EL (cell line): ENCODE results near the gene SLC2A9.
"Not testable (repeated sequence)": the region's sequence is repeated elsewhere in the genome, so short reads cannot be mapped to it uniquely, and the experiment has no call there.

Experiments used
- DNase-seq: peaks from one replicate; pipeline ENCODE4 v3.0.0-alpha.2; 2016

SLC2A9 gene

GRCh38 chr4:9994246-9994847 lies 26.9 kb downstream of the SLC2A9 start:
- no peak for DNase-seq

GRCh38 chr4:9989918-9990635 lies 31.2 kb downstream of the SLC2A9 start:
- DNase-seq: no peak

DNA sequence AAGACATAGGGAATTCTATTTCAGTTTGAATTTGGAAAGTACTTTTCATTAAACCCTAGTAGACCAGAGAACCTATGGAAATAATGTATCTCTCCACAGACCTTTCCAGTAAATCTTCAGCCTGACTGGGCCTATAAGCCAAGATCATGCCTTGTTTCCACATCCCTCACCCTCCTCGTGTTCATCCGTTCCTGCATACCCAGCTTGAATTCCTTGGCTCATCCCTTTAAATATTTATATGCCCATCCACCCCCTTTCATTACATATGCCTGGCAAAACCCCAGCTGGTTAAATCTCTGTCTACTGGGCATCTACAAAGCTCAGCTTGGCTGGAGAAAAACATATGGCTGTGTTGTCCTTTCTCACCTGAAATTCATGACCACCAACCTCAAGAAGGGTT lies 32.4 kb downstream of the SLC2A9 start:
- no peak for DNase-seq

DNA sequence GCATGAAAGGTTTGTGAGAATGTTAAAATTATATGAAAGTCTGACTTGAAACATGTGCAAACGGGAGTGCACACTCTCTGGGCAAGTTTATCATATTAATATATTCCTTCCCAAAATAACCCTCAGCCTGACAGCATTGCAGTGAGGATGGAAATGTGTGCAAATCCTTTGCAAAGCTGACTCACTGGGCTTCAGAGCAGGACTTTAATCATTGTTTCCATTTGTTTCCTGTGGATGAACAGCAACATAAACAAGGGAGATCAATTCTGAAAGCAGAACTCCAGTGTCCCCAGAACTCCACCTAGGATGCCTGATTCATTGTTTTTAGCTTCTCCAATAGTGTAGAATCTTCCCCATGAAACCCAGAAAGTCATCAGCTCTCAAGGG lies 32.9 kb downstream of the SLC2A9 start:
- no peak for DNase-seq

DNA sequence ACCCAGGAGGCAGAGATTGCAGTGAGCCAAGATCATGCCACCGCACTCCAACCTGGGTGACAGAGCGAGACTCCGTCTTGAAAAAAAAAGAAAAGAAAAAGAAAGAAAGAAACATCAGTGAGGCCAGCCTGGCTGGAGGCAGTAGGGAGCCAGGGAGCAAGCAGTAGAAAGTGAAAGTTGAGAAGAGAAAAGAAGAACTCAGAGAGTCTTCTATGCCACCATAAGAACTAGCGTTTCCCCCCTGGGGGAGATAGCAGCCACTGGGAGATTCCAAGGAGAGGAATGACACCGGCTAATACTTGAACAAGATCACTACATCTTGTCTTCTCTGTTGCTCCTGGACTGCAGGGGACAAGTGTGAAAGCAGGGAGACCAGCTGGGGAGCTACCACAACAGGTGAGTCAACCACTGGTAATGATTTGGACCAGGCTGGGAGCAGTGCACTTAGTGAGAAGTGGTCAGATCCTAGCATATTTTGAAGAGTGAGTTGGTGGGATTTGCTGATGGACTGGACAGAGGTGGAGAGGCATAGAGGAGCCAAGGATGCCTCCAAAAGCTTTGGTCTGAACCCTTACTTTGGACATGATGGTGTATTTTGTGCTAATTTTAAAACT lies 33.4 kb downstream of the SLC2A9 start:
- no peak for DNase-seq

DNA sequence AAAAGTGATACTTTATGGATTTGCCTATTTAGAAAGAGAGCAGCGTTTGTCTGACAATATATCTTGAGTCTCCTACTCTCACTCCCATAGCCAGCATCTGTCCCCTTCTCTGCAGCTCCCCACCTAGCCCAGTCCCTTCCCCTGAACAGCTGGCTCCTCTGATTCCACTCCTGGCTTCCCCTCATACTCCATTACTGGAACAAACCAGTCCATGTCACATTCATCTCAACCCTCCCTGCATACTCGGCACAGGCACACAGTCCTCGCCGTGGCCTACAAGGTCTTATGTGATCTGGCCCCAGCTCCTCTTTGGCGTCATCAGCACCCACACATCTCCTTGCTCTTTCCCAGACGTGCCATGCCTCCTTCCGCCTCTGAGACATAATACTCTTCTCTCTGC lies 36.7 kb downstream of the SLC2A9 start:
- no peak for DNase-seq

DNA sequence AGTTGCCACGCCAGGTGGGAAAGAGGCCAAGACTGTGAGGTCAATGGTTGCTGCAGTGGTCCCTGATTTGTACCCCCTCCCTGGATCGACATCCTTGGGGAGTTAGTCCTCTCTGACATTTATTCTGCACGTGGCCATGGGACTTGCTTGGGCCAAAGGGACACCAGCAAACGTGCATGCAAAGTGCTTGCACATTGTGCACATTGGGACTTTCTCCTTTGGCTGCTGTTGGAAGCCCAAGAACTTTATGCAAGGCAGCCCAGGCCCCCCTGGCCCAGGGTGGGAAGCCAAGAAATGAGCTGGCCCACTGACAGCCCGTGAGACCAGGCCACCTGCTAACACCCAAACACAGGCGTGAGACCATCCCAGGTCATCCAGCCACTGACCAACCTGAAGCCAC lies 38.1 kb downstream of the SLC2A9 start:
- DNase-seq: no peak

DNA sequence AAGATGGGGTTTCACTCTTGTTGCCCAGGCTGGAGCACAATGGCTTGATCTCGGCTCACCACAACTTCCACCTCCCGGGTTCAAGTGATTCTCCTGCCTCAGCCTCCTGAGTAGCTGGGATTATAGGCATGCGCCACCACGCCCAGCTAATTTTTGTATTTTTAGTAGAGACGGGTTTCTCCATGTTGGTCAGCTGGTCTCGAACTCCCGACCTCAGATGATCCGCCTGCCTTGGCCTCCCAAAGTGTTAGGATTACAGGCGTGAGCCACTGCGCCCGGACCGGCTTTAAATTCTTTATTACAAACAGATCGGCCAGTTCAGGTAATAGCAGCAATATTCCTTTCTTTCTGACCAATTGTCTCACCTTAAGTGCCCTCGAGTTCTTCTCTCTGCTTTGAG lies 39.4 kb downstream of the SLC2A9 start:
- not testable (repeated sequence) for DNase-seq

DNA sequence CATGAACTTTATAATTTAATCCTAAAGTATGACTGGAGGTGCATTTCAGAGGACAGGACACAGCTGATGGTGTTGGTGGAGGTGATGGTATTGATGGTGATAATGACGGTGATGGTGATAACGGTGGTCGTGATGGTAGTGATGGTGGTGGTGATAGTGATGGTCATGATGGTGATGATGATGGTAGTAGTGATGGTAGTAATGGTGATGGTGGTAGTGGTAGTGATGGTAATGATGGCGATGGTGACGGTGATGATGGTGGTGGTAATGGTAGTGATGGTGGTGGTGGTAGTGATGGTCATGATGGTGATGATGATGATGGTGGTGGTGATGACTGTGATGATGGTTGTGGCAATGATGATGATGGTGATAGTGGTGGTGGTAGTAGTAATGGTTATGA lies 40.4 kb downstream of the SLC2A9 start:
- DNase-seq: no peak

GRCh38 chr4:9979101-9979701 lies 42.1 kb downstream of the SLC2A9 start:
- no peak for DNase-seq

- no peak for DNase-seq
Measured at GRCh38 chr4:9977518-9978031, 43.7 kb downstream of the SLC2A9 start.

DNA sequence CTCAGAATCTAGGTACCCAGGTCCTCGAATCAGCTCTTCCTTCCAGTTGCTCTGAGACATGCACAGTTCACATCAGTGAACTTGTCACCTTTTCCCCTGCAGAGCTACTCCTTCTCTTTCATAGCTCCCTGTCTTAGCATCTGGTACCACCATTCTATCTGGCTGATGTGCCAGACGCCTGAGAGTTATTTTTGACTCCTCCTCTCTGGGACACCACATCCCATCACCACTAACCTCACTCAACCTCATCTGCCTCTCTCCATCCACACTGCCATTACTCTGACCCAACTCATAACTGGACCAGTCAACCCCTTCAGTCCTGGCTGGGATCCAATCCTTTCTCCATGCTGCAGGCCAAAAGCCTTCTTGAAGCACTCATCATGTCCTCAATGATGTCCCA lies 44.5 kb downstream of the SLC2A9 start:
- DNase-seq: no peak

DNA sequence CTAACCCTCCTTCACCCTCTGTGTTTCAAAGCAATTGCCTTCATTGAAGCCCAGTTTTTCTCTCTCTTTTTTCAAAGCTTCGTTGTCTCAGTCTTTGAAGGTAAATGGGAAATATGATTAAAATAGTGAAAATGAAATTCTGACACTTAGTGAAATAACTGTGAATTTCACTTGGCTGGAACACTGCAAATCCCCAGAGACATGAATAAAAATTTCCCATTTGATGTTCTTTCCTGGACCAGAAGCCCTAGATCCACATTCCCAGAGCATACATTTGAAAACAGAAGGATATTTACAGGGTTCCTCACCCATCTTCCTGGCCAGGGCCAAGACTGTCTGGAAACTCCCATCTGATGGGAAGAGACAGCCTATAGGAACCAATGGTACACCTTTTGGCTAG lies 45.0 kb downstream of the SLC2A9 start:
- DNase-seq: no peak

- DNase-seq: no peak
Measured at GRCh38 chr4:9971711-9972110, 49.6 kb downstream of the SLC2A9 start.

GRCh38 chr4:9970399-9971011 lies 50.8 kb downstream of the SLC2A9 start:
- DNase-seq: no peak

- no peak for DNase-seq
Measured at GRCh38 chr4:9969526-9970398, 51.5 kb downstream of the SLC2A9 start.

DNA sequence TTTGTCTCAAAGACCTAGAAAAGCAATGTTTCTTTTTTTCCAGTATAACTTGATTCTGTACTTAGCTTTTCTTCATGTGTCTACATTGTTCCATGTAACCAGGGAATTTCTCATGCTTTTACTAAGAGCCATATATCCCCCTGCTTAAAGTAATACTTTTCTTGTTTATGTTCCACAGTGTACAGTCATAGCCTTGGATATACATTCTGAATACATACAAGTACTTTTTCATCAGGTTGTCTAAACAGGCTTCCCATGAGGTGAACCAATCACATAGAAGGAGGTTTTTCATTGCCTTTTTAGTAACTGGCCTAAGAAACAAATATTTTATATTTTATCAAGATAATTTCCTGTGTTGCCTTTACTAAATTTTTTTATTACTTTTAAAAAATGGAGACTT lies 52.8 kb downstream of the SLC2A9 start:
- DNase-seq: no peak

DNA sequence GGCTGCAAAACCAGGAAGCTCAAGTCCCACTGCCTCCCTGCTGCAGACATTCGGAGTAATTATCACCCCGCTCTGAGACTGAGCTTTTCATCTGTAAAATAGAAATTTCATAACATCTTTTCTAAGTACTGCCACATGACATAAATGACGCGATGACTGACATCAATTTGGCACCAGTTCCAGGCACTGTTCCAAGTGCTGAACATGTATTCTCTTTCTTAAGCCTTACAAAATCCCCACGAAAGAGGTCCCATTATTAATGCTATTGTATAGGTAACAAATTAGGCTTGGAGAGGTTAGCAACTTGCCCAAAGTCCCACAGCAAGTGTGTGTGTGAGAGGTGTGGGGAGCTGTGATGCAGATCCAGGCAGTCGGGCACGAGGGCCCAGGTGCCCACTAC lies 56.4 kb downstream of the SLC2A9 start:
- DNase-seq: no peak

DNA sequence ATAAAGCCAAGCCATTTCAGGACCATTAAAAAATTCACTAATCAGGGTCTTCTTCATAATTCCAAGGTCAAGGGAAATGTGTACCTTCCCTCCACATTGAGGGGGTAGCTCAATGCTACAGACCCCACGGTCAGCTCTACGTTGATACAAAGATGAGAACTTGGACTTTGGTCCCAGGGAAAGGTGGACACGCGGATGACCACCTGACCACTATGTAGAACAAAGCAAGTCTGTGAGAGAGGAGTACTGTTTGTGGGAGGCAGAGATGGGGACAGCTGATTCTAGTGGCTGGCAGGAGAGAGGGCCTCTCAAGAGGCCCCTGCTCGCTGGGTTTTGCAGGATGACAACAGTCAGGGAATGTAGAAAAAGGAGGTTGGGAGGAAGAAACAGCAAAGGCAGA lies 58.0 kb downstream of the SLC2A9 start:
- DNase-seq: no peak

DNA sequence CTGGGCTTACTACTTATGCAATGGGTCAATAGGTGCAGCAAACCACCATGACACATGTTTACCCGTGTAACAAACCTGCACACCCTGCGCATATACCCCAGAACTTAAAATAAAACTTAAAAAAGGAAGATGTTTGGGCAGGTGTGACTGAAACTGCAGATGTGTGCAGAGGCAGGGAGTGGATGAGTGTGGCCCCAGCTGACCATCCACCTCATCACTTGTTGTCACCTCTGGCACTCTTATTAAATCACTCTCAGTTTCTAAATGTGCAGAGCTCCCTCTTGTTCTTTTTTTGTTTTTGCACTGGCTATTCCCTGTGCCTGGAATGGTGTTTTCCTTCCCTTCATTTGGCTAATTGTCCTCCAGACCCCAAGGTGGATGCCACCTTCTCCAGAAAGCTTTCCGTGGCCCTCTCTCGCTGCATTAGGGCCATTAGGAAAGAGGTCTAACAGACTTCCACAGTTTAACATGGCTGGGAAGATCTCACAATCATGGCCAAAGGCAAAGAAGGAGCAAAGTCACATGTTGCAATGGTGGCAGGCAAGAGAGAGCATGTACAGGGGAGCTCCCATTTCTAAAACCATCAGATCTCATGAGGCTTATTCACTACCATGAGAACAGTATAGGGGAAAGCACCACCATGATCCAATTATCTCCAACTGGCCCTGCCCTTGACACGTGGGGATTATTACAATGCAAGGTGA lies 58.5 kb downstream of the SLC2A9 start:
- DNase-seq: no peak

- no peak for DNase-seq
Measured at GRCh38 chr4:9954468-9954867, 66.8 kb downstream of the SLC2A9 start.

GRCh38 chr4:9953089-9953488 lies 68.2 kb downstream of the SLC2A9 start:
- no peak for DNase-seq
